ENCODE measurements around the gene ZNF609. TPM values are rescaled to one million over a fixed set of nuclear protein-coding genes. Genes with fewer than 3 reads are reported as not detected.

ZNF609 gene
- polyA plus RNA-seq, 1 donor (not counting 4 experiments of a cell fraction or from before 2014, with no cell fraction given): 16.9 TPM

GRCh38 chr15:64548235-64548634 lies 87.9 kb downstream of the ZNF609 start:
- Histone ChIP-seq H3K9me1 (ENCODE audit: control insufficient read depth, extremely low read depth, insufficient read depth, low read length) (no peaks in the 10 kb centered on the region), H3K4me2 (ENCODE audit: control insufficient read depth, extremely low read depth, insufficient read depth, low read depth, low read length) (no peak overlapping the region), H2AFZ (ENCODE audit: control insufficient read depth, low read length) (no peak overlapping the region), H3K9ac (ENCODE audit: control insufficient read depth, extremely low read depth, insufficient read depth, low read length) (no peak overlapping the region), H3K27ac (ENCODE audit: control insufficient read depth, insufficient read depth, low read length) (no peak overlapping the region), H3K79me2 (ENCODE audit: control insufficient read depth, insufficient read depth, low read length) (peaks cover 80% of the 10 kb centered on the region), H3K36me3 (ENCODE audit: control insufficient read depth in 2 of 2, extremely low read depth in 1 of 2, insufficient read depth in 2 of 2, low read length in 2 of 2) (peaks cover 0 to 1% of the 10 kb centered on the region in 2 experiments), H3K4me1 (ENCODE audit: control insufficient read depth, extremely low read depth, insufficient read depth, low read length) (no peaks in the 10 kb centered on the region), H3K4me3 (ENCODE audit: control insufficient read depth in 2 of 3, extremely low read depth in 1 of 3, insufficient read depth in 2 of 3, low read depth in 1 of 3, low read length in 3 of 3) (no peak overlapping the region), H4K20me1 (ENCODE audit: control insufficient read depth, extremely low read depth, insufficient read depth, low read length) (peaks cover 6% of the 10 kb centered on the region), H3K9me3 (ENCODE audit: control insufficient read depth, low read depth, low read length) (no peaks in the 10 kb centered on the region), H3K27me3 (ENCODE audit: control insufficient read depth, extremely low read depth, insufficient read depth, low read length) (no peaks in the 10 kb centered on the region)
- no peak for FAIRE-seq
- dilution Hi-C loops (cut with MboI; ENCODE audit: extremely low pct_ligation_motif_present, low sequenced_read_pairs): no loop called here
- DNase-seq (ENCODE audit: low read depth, low spot score): no peak
- no peak for TF ChIP-seq EZH2 (IDR thresholded peaks at IDR 0.05; ENCODE audit: low read length)
- no peak for TF ChIP-seq CTCF (optimal IDR thresholded peaks at IDR 0.05 in 1 of 3, IDR thresholded peaks at IDR 0.05 in 1 of 3, conservative IDR thresholded peaks at IDR 0.05 in 1 of 3; ENCODE audit: extremely low read depth in 1 of 3, insufficient read depth in 2 of 3, low read length in 3 of 3)

DNA sequence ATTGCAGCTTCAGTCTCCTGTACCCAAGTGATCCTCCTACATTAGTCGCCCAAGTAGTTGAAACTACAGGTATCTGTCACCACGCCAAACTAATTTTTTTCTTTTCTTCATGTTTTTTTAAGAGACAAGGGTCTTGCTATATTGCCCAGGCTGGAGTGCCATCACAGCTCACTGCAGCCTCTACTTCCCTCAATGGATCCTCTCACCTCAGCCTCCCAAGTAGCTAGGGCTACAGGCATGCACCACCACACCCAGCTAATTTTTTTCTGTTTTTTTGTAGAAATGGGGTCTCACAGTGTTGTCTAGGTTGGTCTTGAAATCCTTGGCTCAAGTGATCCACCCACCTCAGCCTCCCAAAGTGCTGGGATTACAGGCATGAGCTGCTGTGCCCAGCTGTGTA lies 89.5 kb downstream of the ZNF609 start:
- Histone ChIP-seq H3K4me2 (ENCODE audit: control insufficient read depth, extremely low read depth, insufficient read depth, low read depth, low read length) (no peak overlapping the region), H2AFZ (ENCODE audit: control insufficient read depth, low read length) (no peak overlapping the region), H3K9me1 (ENCODE audit: control insufficient read depth, extremely low read depth, insufficient read depth, low read length) (no peaks in the 10 kb centered on the region), H3K79me2 (ENCODE audit: control insufficient read depth, insufficient read depth, low read length) (peaks cover 74% of the 10 kb centered on the region), H3K4me3 (ENCODE audit: control insufficient read depth in 2 of 3, extremely low read depth in 1 of 3, insufficient read depth in 2 of 3, low read depth in 1 of 3, low read length in 3 of 3) (no peak overlapping the region), H4K20me1 (ENCODE audit: control insufficient read depth, extremely low read depth, insufficient read depth, low read length) (peaks cover 3% of the 10 kb centered on the region), H3K9ac (ENCODE audit: control insufficient read depth, extremely low read depth, insufficient read depth, low read length) (no peak overlapping the region), H3K4me1 (ENCODE audit: control insufficient read depth, extremely low read depth, insufficient read depth, low read length) (no peaks in the 10 kb centered on the region), H3K27me3 (ENCODE audit: control insufficient read depth, extremely low read depth, insufficient read depth, low read length) (no peaks in the 10 kb centered on the region), H3K9me3 (ENCODE audit: control insufficient read depth, low read depth, low read length) (no peaks in the 10 kb centered on the region), H3K36me3 (ENCODE audit: control insufficient read depth in 2 of 2, extremely low read depth in 1 of 2, insufficient read depth in 2 of 2, low read length in 2 of 2) (peaks cover 0 to 1% of the 10 kb centered on the region in 2 experiments), H3K27ac (ENCODE audit: control insufficient read depth, insufficient read depth, low read length) (no peak overlapping the region)
- TF ChIP-seq CTCF (optimal IDR thresholded peaks at IDR 0.05 in 1 of 3, IDR thresholded peaks at IDR 0.05 in 1 of 3, conservative IDR thresholded peaks at IDR 0.05 in 1 of 3; ENCODE audit: extremely low read depth in 1 of 3, insufficient read depth in 2 of 3, low read length in 3 of 3) (no peak), EZH2 (IDR thresholded peaks at IDR 0.05; ENCODE audit: low read length) (no peak)
- DNase-seq (ENCODE audit: low read depth, low spot score) (no peak), FAIRE-seq (no peak)
- dilution Hi-C loops (cut with MboI; ENCODE audit: extremely low pct_ligation_motif_present, low sequenced_read_pairs): no loop called here
